HG03066 (cell line): ENCODE measurements around the gene ARHGAP20.

ENCODE experiments used
- ATAC-seq: cut with Tn5 transposase; IDR thresholded peaks from one replicate; pipeline ENCODE4 v1.9.1; 2021; ENCODE audit warnings: low read depth; ENCODE audit not compliant: unreplicated experiment

Gene ARHGAP20

GRCh38 chr11:110720431-110721275 lies 8.4 kb upstream of the ARHGAP20 start:
- ATAC-seq: no peak

GRCh38 chr11:110716361-110716760 lies 4.1 kb upstream of the ARHGAP20 start:
- ATAC-seq: no peak

GRCh38 chr11:110715541-110715940 lies 3.3 kb upstream of the ARHGAP20 start:
- no peak for ATAC-seq

GRCh38 chr11:110713449-110713776 lies 1.2 kb upstream of the ARHGAP20 start:
- no peak for ATAC-seq

GRCh38 chr11:110712659-110713448 lies 617 bp upstream of the ARHGAP20 start:
- ATAC-seq: peak; percentile 11

DNA sequence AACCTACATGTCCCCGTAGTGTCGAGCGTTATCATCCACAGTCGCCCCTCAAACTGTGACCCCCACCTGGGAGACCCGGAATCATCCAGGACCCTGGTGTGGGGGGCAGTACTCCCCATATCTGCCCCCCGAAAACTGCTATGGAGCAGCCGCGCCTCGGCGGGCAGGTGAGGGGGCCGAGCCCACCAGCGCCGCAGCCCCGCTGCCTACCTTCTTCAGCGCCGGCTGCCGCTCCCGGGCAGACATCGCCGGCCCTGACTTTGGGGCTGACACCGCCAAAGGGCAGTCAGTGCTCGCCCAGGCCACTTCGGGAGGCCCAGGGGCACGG lies 825 bp downstream of the ARHGAP20 start:
- ATAC-seq: no peak

GRCh38 chr11:110710628-110711381 lies 1.4 kb downstream of the ARHGAP20 start:
- ATAC-seq: no peak

- no peak for ATAC-seq
These were observed 7.9 kb downstream of the ARHGAP20 start for GRCh38 chr11:110704210-110704864.

DNA sequence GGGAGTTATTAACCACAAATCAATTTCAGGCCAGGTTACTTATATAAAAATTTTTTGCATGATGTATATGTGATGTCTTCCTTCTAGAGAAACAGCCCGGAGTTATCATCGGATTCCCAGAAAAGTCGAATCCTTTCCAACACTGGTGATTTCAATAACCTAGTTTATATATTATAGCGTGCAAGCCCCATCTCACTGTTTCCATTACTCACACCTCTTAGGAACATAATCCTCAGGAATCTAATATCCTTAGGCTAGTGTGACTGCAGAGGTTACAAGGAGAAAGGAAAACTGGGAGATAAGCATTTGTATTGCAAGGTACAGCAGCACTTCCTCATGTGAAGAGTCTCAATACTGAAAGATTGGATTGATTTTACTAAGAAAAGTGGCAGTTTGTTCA lies 20.3 kb downstream of the ARHGAP20 start:
- no peak for ATAC-seq

DNA sequence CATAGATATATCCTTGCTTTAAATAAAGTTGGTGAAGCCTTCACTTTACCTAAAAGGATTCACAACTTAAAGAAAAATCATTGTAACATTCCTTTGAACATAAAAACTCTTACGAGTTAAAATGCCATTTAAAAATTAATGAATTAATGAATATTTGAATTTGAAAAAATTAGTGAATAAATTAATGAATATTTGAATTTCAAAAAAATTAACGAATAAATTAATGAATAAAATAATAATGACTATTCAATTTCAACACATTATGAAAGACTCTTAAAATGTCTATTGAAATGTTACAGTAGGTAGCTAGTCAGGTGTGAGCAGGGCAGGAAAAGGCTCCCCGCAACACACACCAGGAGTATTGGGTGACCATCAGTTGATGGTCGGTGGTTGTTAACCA lies 22.9 kb downstream of the ARHGAP20 start:
- ATAC-seq: no peak

DNA sequence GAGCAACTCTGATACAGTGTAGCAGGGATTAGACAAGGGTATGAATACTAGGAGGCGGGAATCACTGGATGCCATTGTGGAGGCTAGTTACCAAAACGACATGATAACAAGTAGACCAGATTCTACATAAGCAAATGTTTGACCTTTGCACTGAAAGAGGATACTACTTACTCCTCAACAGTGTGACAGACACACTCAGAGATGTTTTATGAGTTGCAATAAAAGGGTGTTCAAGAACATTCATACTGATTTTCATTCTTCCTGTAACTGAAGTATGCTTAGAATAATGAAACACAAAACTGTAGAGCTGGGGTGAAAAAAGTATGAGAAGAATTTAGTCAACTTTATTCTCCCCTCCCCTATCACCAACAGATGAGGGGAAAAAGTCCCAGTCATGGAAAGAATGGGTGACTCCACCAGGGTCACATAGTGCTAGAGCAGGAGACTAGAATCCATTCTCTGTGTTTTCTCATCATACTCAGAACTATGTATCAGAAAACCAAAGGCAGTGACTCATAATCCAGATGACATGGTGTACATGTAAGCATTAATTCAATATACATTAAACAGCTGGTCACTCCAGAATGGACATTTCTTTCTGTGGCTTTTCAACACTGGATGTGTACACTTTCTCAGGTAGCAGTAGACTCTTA lies 32.8 kb downstream of the ARHGAP20 start:
- no peak for ATAC-seq

DNA sequence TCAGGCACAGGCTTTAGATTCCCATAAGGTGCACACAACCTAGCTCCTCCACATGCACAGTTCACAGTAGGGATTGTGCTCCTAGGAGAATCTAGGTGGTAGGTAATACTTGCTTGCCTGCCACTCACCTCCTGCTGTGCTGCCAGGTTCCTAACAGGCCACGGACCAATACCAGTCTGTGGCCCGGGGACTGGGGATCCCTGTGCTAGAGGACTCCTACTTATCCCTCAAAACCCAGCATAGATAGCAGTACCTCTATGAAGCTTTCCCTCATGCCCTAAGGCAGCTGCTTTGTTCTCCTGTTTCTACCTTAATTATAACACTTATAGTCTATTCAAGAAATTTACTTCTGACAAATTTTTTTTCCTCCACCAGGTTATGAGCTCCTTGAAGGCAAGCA lies 36.7 kb downstream of the ARHGAP20 start:
- ATAC-seq: no peak

GRCh38 chr11:110665689-110666465 lies 46.4 kb downstream of the ARHGAP20 start:
- ATAC-seq: no peak

DNA sequence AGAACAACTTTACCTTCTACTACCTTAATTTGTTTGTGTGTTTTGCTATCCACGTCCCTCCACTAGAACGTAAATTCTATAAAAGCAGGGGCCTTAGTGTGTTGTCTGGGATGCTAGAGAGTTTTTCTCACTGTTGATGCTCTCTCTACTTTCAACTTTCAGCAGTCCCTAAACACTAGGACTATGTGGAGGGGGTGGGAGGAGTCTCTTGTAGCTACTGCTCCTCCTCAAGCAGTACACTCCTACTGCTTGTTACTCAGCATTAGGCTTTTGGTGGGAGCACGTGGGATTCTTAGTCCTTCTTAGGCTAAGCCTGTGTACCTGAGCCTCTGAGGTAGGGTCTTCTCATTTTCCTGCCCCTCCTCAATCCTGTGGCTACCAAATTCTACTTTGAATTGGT lies 56.3 kb downstream of the ARHGAP20 start:
- ATAC-seq: no peak

DNA sequence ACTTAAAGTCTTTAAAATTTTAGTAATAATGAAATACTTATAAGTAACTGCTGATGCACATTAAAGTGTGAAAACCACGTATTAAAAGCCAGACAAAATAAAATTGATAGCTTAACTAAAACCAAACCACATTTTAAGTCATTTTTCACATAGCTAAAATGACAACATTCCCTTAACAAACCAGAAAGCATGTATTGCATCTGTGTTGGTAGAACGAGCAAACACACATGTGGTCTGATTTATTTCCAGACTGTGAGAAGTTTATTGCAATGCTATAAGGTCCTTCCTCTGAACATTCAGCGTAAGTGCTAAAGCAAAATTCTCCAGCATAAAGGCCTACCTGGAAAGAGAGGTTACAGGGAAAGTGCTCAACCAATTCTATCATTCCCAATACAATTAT lies 57.8 kb downstream of the ARHGAP20 start:
- ATAC-seq: no peak

DNA sequence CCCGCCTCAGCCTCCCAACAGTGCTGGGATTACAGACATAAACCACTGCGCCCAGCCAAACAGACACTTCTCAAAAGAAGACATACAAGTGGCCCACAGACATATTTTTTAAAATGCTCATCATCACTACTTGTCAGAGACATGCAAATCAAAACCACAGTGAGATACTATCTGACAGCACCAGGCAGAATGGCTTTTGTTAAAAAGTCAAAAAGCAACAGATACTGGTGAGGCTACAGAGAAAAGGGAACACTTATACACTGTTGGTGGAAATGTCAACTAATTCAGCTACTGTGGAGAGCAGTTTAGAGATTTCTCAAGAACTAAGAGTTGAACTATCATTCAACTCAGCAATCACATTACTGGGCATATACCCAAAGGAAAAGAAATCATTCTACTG lies 67.0 kb downstream of the ARHGAP20 start:
- ATAC-seq: no peak

GRCh38 chr11:110634370-110634769 lies 77.9 kb downstream of the ARHGAP20 start:
- no peak for ATAC-seq

GRCh38 chr11:110631551-110631950 lies 80.7 kb downstream of the ARHGAP20 start:
- ATAC-seq: no peak

DNA sequence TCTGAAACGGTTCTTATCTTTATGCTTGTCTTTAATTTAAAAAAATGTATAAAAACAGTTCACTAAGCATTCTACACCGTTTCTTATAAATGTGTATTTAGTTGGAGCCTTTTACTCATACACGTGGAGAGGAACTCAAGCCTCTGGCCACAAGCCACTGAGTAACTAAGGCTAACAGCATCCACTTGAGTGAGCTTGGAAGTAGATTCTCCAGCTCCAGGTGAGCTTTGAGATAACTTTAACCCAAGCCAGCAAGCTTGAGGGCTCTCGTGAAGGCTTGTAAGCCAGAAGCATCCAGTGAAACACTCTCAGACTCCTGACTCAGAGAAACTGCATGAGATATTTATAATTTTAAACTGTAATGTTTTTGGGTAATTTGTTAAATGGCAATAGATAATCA lies 82.6 kb downstream of the ARHGAP20 start:
- no peak for ATAC-seq

- ATAC-seq: no peak
These were observed 90.4 kb downstream of the ARHGAP20 start for GRCh38 chr11:110621826-110622225.
